Tibial nerve (tissue), 4 donors: ENCODE results near the gene SLC17A7.

Experiments
- CTCF ChIP-seq, 5 experiments: fragments of 200-600 bp in 3 of 5; fragments of 450-650 bp in 2 of 5; sonication (generic) in 3 of 5; IDR thresholded peaks; one replicate each; pipeline ENCODE4 v1.5.1; 2016 to 2019; ENCODE audit warnings: antibody characterized with exemption in 5 of 5, mild to moderate bottlenecking in 3 of 5, moderate library complexity in 2 of 5
- EP300 ChIP-seq, 2 donors: sonication (generic); formaldehyde crosslinking; IDR thresholded peaks; one replicate each; pipeline ENCODE4 v1.6.1; 2017; ENCODE audit warnings: antibody characterized with exemption in 2 of 2, mild to moderate bottlenecking in 1 of 2
- POLR2A ChIP-seq, 2 donors: fragments of 450-650 bp; IDR thresholded peaks; one replicate each; pipeline ENCODE4 v1.6.1; 2017; ENCODE audit warnings: antibody characterized with exemption in 2 of 2, mild to moderate bottlenecking in 2 of 2, moderate library complexity in 2 of 2

GRCh38 chr19:49453013-49453756 lies 11.9 kb upstream of the SLC17A7 start, which contains the start of gene ALDH16A1:
- TF ChIP-seq CTCF (IDR thresholded peaks at IDR 0.05): peak in 1 of 5 experiments; percentile 17
- TF ChIP-seq EP300 (IDR thresholded peaks at IDR 0.05): peak; percentile 74 to 90
- TF ChIP-seq POLR2A (IDR thresholded peaks at IDR 0.05): peak; percentile 85 to 96
